ENCODE results near the gene PTPN4. TPM values are rescaled to one million over a fixed set of nuclear protein-coding genes. Genes with fewer than 3 reads are reported as not detected.

PTPN4 gene
- total and polyA plus RNA-seq, 2 of the 8 experiments (the other 6 are each of a cell fraction or from before 2014, with no cell fraction given) = 28.5 to 105 TPM

GRCh38 chr2:120001471-120001870 is 241.7 kb downstream of the PTPN4 start (continued):
- TF ChIP-seq CHD1 (IDR thresholded peaks at IDR 0.05; ENCODE audit: low read depth, low read length) (no peak), SUZ12 (IDR thresholded peaks at IDR 0.05; ENCODE audit: low read length) (no peak)

Data from H1 (cell line).